ENCODE measurements around the gene CCT3.

The CCT3 gene

GRCh38 chr1:156291226-156292061, 46.6 kb downstream of the CCT3 start:
- H3K9me3 ChIP-seq (ENCODE audit: insufficient read depth, low read length): no peaks in the 10 kb centered on the region
- no peaks in the 10 kb centered on the region for H3K79me2 ChIP-seq (ENCODE audit: insufficient read depth, low read length)
- no peak overlapping the region for H2AFZ ChIP-seq (ENCODE audit: low read depth, low read length, severe bottlenecking)
- 0 out of 2 replicates have a peak, but pooled peaks cover 5% of the 10 kb centered on the region for H3F3A ChIP-seq (ENCODE audit: insufficient read depth)
- H3K4me3 ChIP-seq (ENCODE audit: insufficient read depth, low read length, poor library complexity, severe bottlenecking): peak overlapping the region; percentile 41
- H3K27me3 ChIP-seq (ENCODE audit: low read length): no peaks in the 10 kb centered on the region
- H3K4me2 ChIP-seq (ENCODE audit: low read depth, low read length, poor library complexity, severe bottlenecking): peak overlapping the region; percentile 47
- H3K9me2 ChIP-seq (replicated peaks; ENCODE audit: insufficient read depth, low read length): no peaks in the 10 kb centered on the region
- H3K36me3 ChIP-seq (ENCODE audit: low read length): peaks cover 4% of the 10 kb centered on the region; the same call in 1 of the 2 replicates
- no peaks in the 10 kb centered on the region for H4K20me1 ChIP-seq (ENCODE audit: low read depth, low read length)
- TF ChIP-seq CTCF (IDR thresholded peaks at IDR 0.05; ENCODE audit: insufficient read depth, low read length, poor library complexity, severe bottlenecking): no peak
- TF ChIP-seq EZH2phosphoT487 (conservative IDR thresholded peaks at IDR 0.05; ENCODE audit: low read length): no peak
- H3K27ac ChIP-seq (ENCODE audit: low read depth, low read length): no peak overlapping the region
- peak overlapping the region; percentile 35; the same call in 1 of the 2 replicates for H3K9ac ChIP-seq (ENCODE audit: low read length)

- H2AFZ ChIP-seq (ENCODE audit: low read depth, low read length, severe bottlenecking): no peak overlapping the region
- no peaks in the 10 kb centered on the region for H3K9me3 ChIP-seq (ENCODE audit: insufficient read depth, low read length)
- H3K27ac ChIP-seq (ENCODE audit: low read depth, low read length): no peak overlapping the region
- H4K20me1 ChIP-seq (ENCODE audit: low read depth, low read length): no peaks in the 10 kb centered on the region
- 0 out of 2 replicates have a peak, but pooled peaks cover 5% of the 10 kb centered on the region for H3F3A ChIP-seq (ENCODE audit: insufficient read depth)
- H3K9me2 ChIP-seq (replicated peaks; ENCODE audit: insufficient read depth, low read length): no peaks in the 10 kb centered on the region
- H3K79me2 ChIP-seq (ENCODE audit: insufficient read depth, low read length): no peaks in the 10 kb centered on the region
- no peaks in the 10 kb centered on the region for H3K27me3 ChIP-seq (ENCODE audit: low read length)
- no peak overlapping the region for H3K4me3 ChIP-seq (ENCODE audit: insufficient read depth, low read length, poor library complexity, severe bottlenecking)
- no peak overlapping the region for H3K9ac ChIP-seq (ENCODE audit: low read length)
- TF ChIP-seq CTCF (IDR thresholded peaks at IDR 0.05; ENCODE audit: insufficient read depth, low read length, poor library complexity, severe bottlenecking): no peak
- no peak for TF ChIP-seq EZH2phosphoT487 (conservative IDR thresholded peaks at IDR 0.05; ENCODE audit: low read length)
- H3K36me3 ChIP-seq (ENCODE audit: low read length): peaks cover 4% of the 10 kb centered on the region; the same call in 1 of the 2 replicates
- H3K4me2 ChIP-seq (ENCODE audit: low read depth, low read length, poor library complexity, severe bottlenecking): no peak overlapping the region
Measured at GRCh38 chr1:156289857-156290256, 48.2 kb downstream of the CCT3 start.

- Histone ChIP-seq H3K4me2 (ENCODE audit: low read depth, low read length, poor library complexity, severe bottlenecking) (no peak overlapping the region), H3K4me3 (ENCODE audit: insufficient read depth, low read length, poor library complexity, severe bottlenecking) (no peak overlapping the region), H3K9me3 (ENCODE audit: insufficient read depth, low read length) (no peaks in the 10 kb centered on the region), H2AFZ (ENCODE audit: low read depth, low read length, severe bottlenecking) (no peak overlapping the region), H3K27me3 (ENCODE audit: low read length) (no peaks in the 10 kb centered on the region), H3K9ac (ENCODE audit: low read length) (no peak overlapping the region), H3K36me3 (ENCODE audit: low read length) (peaks cover 4% of the 10 kb centered on the region; the same call in 1 of the 2 replicates), H3K27ac (ENCODE audit: low read depth, low read length) (no peak overlapping the region), H4K20me1 (ENCODE audit: low read depth, low read length) (no peaks in the 10 kb centered on the region), H3F3A (ENCODE audit: insufficient read depth) (0 out of 2 replicates have a peak, but pooled peaks cover 9% of the 10 kb centered on the region), H3K79me2 (ENCODE audit: insufficient read depth, low read length) (peaks cover 13% of the 10 kb centered on the region), H3K9me2 (replicated peaks; ENCODE audit: insufficient read depth, low read length) (no peaks in the 10 kb centered on the region)
- TF ChIP-seq EZH2phosphoT487 (conservative IDR thresholded peaks at IDR 0.05; ENCODE audit: low read length): no peak
- TF ChIP-seq CTCF (IDR thresholded peaks at IDR 0.05; ENCODE audit: insufficient read depth, low read length, poor library complexity, severe bottlenecking): no peak
Measured at GRCh38 chr1:156286061-156286460, 52.0 kb downstream of the CCT3 start.

All from SU-DHL-6 (cell line).